ENCODE data around the gene CATSPERE. TPM values are rescaled to one million over a fixed set of nuclear protein-coding genes. Genes with fewer than 3 reads are reported as not detected.
A peak's percentile ranks its signal among the peaks of the same experiment; 100 is the strongest.
"Not testable (repeated sequence)": the region's sequence is repeated elsewhere in the genome, so short reads cannot be mapped to it uniquely, and the experiment has no call there.

CATSPERE gene
- total RNA-seq, 1 experiment from 2014 or later = not detected

DNA sequence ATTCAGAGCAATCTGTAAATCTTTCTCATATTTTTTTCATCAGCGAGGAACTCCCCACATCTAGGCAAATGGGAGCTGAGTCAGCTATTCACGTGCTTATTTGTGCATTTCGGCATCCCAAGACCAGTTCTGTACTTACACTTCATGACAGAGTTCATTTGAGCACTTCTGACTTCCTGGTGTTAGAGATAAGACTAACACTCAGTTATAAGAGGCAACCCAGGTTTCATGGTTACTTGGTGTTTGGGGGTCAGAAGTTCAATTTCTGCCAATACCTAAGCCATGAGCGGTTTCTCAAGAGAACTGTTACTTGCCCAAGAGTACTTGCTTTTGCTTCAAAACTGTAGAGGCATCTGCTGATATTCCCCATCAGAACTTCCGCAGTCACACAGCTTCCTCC lies 167.7 kb downstream of the CATSPERE start:
- DNase-seq (ENCODE audit: low spot score) = no peak

DNA sequence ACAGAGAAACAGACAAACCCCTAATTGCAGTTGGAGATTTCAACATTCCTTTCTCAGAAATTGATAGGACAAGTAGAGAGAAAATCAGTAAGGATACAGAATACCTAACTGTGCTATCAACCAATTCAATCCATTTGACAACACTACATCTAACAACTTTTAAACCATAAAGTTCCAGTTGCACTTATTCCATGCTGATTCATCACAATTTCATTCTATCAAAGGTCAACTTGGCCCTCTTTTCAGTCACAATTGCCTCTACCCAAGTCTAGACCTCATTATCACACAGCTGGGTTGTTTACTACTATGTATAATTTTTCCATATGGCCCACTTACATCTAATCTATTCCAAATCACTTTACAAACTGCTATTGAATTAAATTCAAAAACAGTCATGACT lies 172.1 kb downstream of the CATSPERE start:
- no peak for DNase-seq (ENCODE audit: low spot score)

DNA sequence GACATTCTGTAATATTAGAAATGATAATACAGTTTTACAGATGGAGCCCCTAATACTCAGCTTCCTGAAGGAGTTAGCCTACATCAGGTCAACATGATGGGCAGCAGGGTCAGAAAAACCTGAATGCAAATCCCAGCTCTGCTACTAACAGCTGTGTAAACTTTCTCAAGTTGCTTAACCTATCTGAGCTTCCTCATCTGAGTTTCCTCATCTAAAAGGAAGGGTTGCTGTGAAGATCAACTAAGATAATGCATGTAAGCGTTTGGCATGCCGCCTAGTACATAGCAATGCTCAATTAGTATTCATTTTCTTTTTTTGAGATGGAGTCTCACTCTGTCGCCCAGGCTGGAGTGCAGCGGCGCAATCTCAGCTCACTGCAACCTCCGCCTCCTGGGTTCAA lies 173.5 kb downstream of the CATSPERE start:
- no peak for DNase-seq (ENCODE audit: low spot score)

DNA sequence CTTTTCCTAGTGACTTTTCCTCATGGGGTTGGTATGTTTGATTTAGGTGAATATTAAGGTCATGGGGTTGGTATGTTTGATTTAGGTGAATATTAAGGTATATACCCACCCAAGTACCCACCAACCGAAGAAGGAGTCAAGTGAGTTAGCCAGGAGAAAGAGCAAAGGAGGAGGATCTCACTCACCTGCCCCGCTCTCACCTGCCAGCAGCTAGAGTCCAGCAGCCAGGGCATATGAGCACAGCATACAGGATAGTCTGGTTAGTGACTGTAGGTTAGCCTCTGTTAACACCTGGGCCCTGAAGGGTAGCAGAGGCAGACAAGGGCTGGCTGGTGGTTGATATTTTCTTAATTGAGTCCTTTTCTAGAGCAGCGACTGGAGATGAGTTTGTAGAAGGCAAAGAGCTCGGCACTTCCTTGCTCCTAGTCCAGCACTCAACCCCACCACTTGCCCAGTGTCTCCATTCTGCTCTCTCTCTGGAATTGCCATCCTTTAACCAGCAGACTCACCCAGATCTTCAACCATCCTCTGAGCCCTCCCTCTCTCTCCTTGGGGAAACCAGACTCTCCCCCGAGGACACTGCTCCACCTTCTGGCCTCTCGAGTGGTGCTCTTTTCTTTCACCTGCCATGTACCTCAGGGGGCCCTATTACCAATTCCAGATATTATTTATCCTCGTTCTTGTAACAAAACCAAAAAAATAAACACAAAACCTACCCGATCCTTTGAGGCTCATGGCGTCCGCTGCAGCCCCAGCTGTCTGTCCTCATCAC lies 175.6 kb downstream of the CATSPERE start:
- no peak for DNase-seq (ENCODE audit: low spot score)

DNA sequence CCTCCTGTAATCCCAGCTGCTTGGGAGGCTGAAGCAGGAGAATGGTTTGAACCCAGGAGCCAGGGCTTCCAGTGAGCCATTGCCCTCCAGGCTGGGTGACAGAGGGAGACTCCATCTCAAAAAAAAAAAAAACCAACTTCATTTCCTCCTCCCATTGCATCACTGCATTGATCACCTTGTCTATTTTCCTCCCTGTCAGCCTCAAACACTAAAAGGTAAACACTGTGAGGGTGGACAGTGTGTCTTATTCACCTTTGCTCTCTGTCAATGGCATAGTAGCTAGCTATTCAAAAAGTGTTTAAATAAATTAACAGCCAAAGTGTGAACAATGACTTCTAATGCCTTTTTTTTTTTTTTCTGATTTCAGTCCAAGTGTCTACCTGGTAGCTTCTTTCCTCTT lies 178.5 kb downstream of the CATSPERE start:
- no peak for DNase-seq (ENCODE audit: low spot score)

DNA sequence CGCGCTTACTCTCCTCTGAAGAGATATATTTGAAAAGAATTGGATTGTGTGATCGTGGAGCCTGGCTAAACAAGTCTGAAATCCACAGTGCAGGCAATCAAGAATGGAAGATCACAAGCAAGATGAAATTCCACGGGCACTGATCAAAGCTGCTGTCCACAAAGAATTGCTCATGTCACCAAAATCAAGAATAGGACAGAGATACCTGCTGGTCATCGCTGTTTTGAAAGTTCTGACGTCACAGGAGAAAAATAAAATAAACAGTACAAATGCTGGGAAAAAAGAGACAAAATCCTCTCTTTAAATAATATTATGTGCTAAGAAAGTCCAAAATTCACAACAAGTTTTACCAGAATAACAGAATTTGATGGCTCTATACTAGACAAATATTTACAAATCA lies 179.8 kb downstream of the CATSPERE start:
- DNase-seq (ENCODE audit: low spot score) = no peak

DNA sequence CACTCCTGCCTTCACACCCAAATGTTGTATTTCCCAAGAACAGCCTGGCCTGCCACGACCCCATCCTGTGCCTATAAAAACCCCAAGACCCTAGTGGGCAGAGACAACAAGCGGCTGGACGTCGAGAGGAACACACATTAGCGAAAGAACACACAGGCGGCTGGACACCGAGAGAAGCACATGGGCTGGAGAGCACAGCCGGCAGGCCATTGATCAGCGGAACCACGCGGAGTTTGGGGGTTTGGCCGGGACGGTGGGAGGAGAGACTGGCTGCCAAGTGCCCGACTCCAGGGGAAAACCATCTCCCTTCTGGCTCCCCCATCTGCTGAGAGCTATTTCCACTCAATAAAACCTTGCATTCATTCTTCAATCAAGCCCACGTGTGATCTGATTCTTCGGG lies 181.5 kb downstream of the CATSPERE start:
- DNase-seq (ENCODE audit: low spot score) = no peak

DNA sequence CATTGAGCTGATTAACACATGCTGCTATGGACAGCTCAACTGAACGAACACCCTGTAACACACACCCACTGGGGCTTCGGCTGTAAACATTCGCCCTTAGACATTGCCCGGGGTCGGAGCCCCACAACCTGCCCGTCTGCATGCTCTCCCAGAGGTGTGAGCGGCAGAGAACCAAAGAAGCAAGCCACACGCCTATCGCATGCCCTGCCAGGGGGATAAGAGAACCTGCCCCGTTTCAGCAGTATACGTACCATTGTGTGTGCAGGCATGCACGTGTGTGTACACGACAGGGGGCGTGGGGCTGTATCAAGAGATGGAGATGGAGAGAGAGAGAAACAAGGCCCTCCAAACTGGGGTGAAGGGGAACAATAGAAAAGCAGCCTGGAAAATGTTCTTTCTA lies 181.9 kb downstream of the CATSPERE start:
- no peak for DNase-seq (ENCODE audit: low spot score)

DNA sequence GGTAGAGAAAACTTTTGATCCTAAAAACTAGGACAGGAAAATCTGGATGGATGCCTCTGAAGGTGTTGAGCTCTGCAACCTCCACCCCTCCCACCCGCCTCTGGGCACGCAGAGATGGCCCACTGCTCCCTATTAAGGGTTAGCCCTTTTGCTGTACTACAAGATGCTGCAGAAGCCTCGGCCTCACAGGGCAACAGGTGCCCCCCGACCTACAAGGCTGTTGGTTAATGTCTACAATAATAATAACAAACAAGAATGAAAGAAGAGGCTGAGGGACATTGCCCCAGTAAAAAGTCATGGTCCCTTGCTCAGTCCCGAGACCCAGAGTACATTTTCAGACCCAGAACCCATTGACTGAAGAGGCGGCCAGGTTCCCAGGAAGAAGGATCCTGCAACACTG lies 184.3 kb downstream of the CATSPERE start:
- DNase-seq (ENCODE audit: low spot score) = no peak

DNA sequence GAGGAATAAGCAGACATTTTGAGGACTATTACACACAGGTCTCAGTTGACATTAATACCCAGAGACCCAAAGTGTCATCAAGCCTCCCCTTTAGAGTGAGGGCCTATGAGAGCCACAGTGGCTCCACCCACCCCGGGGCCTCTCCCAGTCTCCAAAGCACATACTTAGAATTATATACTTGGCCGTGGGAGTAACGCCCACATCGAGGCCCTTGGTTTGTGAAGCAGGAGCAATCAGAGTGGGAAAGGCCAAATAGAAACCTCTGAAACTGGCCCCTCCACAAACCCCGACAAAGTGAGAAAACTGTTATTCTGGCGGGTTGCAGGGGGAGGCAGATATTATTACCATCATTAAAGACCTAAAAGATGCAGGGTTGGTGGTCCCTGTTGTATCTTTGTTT lies 184.8 kb downstream of the CATSPERE start:
- DNase-seq (ENCODE audit: low spot score) = no peak

DNA sequence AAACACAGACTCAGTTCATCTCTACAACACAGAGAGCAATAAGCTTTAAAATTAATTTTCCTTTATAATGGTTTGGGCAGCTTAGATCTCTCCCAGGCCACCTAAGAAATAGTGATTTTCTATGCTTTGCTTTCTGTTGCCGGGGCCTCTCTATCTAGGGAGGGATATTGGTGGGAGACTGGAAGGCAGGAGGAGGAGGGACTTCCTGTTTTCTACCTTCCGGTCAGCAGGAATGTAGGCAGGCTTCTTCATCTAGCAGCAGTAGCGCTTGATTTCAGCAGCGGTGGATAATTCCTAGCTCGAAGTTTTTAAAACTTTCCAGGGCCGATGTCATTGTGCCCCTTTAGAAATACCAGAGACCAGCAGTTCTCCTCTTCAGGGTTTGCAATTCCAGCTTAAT lies 186.7 kb downstream of the CATSPERE start:
- DNase-seq (ENCODE audit: low spot score) = no peak

DNA sequence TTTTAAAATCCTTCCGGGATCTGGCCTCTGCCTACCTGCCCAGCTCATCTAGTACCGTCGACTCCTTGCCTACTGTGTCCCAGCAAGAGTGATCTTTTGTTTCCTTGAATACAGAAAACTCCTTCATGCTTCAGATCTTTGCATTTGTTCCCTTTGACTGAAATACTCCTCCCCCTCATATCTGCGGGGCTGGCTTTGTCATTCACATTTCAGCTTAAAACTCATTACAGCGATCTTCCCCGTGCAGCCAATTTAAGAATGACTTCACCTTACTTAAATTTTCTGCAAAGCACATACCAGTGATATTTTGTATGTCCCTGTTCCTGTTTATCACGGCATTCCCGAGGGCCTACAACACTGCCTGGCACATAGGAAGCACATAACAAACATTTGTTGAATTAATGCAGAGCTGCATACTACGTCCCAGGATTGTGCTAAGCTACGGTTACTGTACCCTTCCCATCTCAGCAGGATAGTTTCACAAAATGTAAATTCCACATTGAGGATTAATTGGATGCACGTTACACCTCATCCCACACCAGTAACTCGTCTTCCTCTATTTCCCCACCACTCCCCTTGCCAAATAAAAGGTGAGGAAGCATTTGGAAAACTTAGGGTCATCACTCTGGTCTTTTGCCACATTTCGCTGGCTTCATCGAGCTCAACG lies 191.0 kb downstream of the CATSPERE start:
- DNase-seq (ENCODE audit: low spot score) = no peak

DNA sequence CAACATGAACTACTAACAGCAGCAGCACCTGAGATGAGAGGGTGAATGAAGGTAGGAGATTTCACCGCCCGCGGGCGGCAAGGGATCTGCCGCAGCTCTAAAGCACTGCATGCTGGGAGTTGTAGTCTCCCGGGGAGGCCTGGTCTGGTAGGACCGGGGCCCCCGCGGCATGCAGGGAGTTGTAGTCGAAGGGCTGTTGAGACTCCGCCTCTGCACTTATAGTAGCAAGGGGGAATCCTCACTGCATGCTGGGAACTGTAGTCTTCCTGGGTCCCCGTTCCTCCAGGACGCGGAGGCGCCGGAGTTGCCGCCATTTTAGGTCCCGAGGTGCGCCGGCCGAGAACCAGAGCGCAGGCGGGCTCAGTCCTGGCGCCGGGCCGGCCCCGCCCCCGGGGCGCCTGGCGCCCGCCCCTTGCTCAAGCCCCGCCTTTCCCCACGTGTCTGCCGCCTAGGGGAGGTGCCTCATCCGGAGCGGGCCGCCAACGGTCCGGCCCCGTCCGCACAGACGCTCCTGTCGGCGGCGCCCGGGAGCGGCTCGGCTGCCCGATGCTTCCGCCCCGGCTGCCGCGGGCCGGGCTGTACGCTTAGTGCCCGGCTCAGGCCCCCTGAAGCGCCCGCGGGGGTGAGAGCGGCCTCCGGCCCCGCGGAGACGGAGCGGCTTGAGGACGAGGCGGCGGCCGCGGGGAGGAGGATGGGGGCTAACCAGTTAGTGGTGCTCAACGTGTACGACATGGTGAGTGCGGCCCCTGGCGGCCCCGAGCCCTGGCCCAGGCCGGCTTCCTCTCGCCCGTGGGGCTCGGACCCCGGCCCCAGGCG lies 191.8 kb downstream of the CATSPERE start, which contains the start of gene DESI2:
Gene DESI2 (plus strand): TSS at position 504 of the 816 bp plus-strand sequence. CDS start 188 bp downstream, at position 692.
- peak; percentile 99 for DNase-seq (ENCODE audit: low spot score)

DNA sequence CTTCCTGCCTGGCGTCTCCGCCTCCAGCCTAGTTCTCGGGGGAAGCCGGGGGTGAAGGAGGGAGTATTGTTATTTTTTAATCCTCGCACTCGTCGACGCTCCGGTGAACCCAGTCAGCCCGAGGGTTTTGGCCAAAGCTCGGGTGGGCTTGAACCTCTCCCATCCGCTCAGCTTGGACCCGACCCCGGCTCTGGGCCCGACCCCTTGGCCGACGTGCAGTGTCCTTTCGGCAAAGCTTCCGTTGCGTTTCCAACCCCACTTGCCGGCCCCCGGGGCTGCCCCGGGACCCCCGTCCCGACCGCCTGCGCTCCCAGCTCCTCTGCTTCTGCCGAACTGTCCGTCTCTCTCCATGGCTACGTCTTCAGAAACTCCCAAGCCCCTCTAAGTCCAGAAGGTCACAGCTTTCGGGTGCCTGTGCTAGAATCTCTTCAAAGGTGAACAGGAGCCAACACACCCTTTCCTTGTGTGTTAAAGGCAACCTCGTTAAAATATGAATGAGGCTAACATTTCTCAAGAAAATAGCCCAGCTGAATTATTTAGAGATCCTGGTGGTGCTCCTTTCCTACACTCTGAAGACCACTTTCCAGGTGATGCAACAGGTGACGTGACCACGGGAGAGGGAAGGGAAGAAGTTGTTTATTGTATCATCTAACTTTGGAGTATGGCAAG lies 192.5 kb downstream of the CATSPERE start:
- DNase-seq (ENCODE audit: low spot score) = no peak

DNA sequence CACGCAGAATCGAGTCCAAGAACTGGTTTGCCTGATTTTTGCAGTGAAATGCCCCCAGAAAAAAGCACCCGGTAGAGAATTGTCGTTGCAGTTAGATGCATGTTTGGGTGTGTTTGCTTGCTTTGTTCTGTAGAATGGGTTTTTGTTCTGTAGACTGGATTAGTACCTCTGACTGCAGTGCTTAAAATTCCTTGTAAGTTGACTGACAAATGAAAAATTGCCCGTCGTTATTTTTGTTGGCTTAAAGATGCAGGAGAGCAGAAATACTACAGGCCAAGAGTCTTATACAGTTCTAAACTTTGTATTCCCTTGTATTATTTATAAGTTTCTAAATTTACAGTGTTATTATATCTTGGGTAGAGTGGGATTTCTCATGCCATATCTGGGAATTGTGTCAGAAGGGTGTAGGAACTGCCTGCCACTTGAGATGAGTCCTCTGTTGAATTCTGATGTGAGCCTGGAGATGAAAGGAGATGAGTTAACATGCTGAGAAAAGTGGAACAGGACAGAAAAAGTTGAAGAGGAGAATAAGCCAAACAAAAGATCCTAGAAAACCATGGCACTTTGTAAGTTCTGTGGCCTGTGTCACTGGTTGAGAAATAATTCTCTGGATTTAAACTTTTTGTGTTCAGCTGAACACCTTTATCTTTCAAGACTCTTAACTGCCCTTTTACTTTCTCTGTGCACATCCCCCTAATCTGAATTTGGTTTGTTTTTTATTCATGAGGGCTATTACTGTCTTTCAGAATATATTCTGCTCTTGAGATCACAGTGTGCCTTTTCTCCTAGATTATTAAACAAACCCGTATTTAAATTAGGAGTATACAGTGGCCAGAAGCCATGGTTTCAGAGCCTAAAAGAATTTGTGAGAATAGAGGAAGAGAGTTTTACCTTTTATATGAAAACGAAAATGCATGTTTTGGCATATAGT lies 193.3 kb downstream of the CATSPERE start:
- no peak for DNase-seq (ENCODE audit: low spot score)

DNA sequence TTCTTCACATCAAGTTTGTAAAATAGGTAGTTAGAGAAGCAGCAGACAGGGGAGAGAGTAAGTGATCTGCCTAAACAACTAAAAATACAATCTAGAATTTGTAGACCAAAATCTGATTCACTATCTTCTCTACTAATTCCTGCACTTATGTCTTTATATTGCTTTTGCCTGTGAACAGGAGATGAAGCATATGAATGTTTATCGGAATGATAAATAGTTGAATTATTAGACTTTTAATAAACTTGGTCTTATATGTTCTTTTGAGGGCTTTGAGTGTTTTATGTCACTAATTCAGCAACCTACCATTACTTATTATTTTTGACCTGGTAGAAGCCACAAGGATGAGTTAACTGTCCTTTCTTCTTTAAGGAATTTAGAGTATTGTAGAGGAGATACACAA lies 194.1 kb downstream of the CATSPERE start:
- no peak for DNase-seq (ENCODE audit: low spot score)

DNA sequence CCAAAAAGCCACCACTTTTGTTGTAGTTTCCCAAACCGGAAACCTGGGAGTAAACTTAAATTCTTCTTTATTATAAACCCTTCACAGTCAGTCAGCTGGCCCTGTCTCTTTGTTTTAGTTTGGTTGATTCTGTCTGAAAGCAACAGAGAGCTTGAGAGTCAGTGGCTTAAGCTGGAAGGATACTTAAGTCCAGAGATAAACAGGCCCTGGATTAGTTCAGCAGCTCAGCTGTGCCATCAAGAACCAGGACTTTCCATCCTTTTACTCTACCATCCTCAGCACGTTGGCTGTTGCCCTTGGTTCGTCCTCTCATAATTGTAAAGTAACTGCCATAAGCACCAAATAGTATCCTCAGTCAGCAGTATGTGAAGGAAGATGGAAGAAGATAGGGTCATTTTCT lies 196.3 kb downstream of the CATSPERE start:
- DNase-seq (ENCODE audit: low spot score) = no peak

DNA sequence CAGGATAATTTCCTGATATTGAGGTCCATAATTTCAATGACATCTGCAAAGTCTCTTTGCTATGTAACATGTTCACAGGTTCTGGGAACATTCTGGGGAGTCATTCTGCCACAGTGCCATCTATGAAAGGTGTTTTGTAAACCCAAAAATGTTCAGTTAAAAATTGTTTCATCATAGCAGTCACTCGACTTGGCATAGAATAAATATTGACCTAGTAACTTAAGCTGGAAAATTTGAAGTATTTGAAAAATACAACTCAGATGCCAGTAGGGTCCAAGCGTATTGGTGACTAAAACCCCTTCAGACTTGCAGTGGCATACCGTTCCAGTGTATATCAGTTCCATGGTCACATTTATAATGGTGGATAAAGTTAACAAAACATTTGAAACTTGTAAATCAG lies 198.6 kb downstream of the CATSPERE start:
- no peak for DNase-seq (ENCODE audit: low spot score)

DNA sequence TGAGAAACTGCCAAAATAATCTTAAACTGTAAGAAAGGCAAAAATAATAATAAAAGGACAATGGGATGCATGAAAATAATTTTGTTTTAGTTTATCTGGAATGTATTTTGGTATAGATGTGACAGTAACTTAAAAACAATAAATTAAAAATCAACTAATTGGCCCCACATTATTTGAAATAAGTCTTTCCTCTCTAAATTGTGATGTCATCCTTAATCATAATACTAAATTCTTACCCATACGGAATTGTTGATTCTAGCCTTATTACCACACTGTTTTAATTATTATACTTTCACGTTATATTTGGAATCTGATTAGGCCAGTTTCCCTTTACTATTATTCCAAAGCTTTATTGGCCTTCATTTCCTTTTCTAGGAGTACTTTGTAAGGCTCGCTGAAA lies 199.5 kb downstream of the CATSPERE start:
- DNase-seq (ENCODE audit: low spot score) = no peak

DNA sequence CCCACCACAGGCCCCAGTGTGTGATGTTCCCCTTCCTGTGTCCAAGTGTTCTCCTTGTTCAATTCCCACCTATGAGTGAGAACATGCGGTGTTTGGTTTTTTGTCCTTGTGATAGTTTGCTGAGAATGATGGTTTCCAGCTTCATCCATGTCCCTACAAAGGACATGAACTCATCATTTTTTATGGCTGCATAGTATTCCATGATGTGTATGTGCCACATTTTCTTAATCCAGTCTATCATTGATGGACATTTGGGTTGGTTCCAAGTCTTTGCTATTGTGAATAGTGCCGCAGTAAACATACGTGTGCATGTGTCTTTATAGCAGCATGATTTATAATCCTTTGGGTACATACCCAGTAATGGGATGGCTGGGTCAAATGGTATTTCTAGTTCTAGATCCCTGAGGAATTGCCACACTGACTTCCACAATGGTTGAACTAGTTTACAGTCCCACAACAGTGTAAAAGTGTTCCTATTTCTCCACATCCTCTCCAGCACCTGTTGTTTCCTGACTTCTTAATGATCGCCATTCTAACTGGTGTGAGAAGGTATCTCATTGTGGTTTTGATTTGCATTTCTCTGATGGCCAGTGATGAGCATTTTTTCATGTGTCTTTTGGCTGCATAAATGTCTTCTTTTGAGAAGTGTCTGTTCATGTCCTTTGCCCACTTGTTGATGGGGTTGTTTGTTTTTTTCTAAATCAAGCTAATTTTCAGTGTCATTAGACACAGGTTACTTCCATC lies 200.7 kb downstream of the CATSPERE start:
- DNase-seq (ENCODE audit: low spot score) = not testable (repeated sequence)
